Measurements from ENCODE around the gene C1D. TPM values are rescaled to one million over a fixed set of nuclear protein-coding genes. Genes with fewer than 3 reads are reported as not detected.

C1D gene
- total RNA-seq, 1 experiment from 2014 or later, result 21.1 TPM

GRCh38 chr2:68046224-68046623, 16.6 kb downstream of the C1D start:
- Histone ChIP-seq H4K20me1 (ENCODE audit: insufficient read depth) (0 out of 2 replicates have a peak, but pooled peaks cover 4% of the 10 kb centered on the region), H2AFZ (ENCODE audit: low read depth, low read length, poor library complexity, severe bottlenecking) (no peak overlapping the region), H3K79me2 (ENCODE audit: insufficient read depth, low read length) (peaks cover 40% of the 10 kb centered on the region), H3K27me3 (ENCODE audit: insufficient read depth, low read length) (no peaks in the 10 kb centered on the region), H3K9me3 (ENCODE audit: control insufficient read depth in 1 of 2, insufficient read depth in 1 of 2, low read depth in 1 of 2, low read length in 2 of 2) (no peaks in the 10 kb centered on the region), H3K4me3 (replicated peaks in 1 of 2; ENCODE audit: low read depth in 1 of 2, low read length in 2 of 2) (no peak overlapping the region), H3K4me2 (ENCODE audit: low read length) (no peak overlapping the region), H3K9me2 (ENCODE audit: insufficient read depth) (no peaks in the 10 kb centered on the region), H3K36me3 (ENCODE audit: control insufficient read depth in 1 of 2, insufficient read depth in 2 of 2, low read length in 2 of 2) (peaks cover 0 to 7% of the 10 kb centered on the region in 2 experiments; a peak in 1 of 4 replicates), H3K9ac (ENCODE audit: low read length) (no peak overlapping the region), H3K27ac (ENCODE audit: low read depth, low read length) (no peak overlapping the region), H3K4me1 (ENCODE audit: control insufficient read depth in 1 of 2, insufficient read depth in 2 of 2, low read length in 2 of 2) (no peaks in the 10 kb centered on the region)
- no peak for ATAC-seq
- RAD21 ChIA-PET (ENCODE audit: low non-redundant PET in 1 of 2, low total read pairs in 2 of 2, uncharacterized antibody in 2 of 2, unreplicated experiment in 2 of 2), result no interaction called here
- intact Hi-C loops (cut with micrococcal nuclease), result no loop called here
- POLR2A ChIA-PET, result no interaction called here
- no TSS peak for BruUV-seq (replicated peaks)
- CTCF ChIA-PET, result no interaction called here
- TF ChIP-seq SP1 (IDR thresholded peaks at IDR 0.05; ENCODE audit: low read depth), result no peak
- no peak for TF ChIP-seq POLR2A (IDR thresholded peaks at IDR 0.05; ENCODE audit: borderline replicate concordance, extremely low read depth, insufficient read depth, insufficient read length)
- TF ChIP-seq POLR2AphosphoS5 (IDR thresholded peaks at IDR 0.05; ENCODE audit: low read depth, low read length), result no peak
- TF ChIP-seq EZH2 (IDR thresholded peaks at IDR 0.05), result no peak
- TF ChIP-seq RAD21 (IDR thresholded peaks at IDR 0.05; ENCODE audit: low read depth), result no peak
- no peak for TF ChIP-seq EGR1 (IDR thresholded peaks at IDR 0.05; ENCODE audit: low read depth)
- no peak for TF ChIP-seq SIN3A (IDR thresholded peaks at IDR 0.05; ENCODE audit: low read depth)
- TF ChIP-seq REST (IDR thresholded peaks at IDR 0.05; ENCODE audit: low read depth), result no peak
- no peak for TF ChIP-seq ZBTB33 (IDR thresholded peaks at IDR 0.05; ENCODE audit: extremely low read depth, insufficient replicate concordance, low read length)
- no peak for DNase-seq (ENCODE audit: low read depth, low spot score)
